ENCODE measurements around the gene C1QTNF12. TPM values are rescaled to one million over a fixed set of nuclear protein-coding genes. Genes with fewer than 3 reads are reported as not detected.
A peak's percentile ranks its signal among the peaks of the same experiment; 100 is the strongest.

C1QTNF12 gene
- total and polyA plus RNA-seq, 4 donors = 1.2 to 3.0 (median 2.0) TPM

- H3K27me3 ChIP-seq (ENCODE audit: control insufficient read depth in 3 of 3, insufficient read depth in 3 of 3, low read length in 2 of 3) = peaks cover 0 to 6% (median 0%) of the 10 kb centered on the region in 3 donors
- H3K9ac ChIP-seq (ENCODE audit: insufficient read depth in 1 of 2, low read length in 2 of 2) = no peak overlapping the region
- no peak for DNase-seq
- H3K27ac ChIP-seq (ENCODE audit: low read depth in 1 of 2, low read length in 1 of 2) = no peak overlapping the region
- peaks cover 0 to 2% (median 0%) of the 10 kb centered on the region in 5 donors for H3K4me1 ChIP-seq (ENCODE audit: control insufficient read depth in 5 of 5, insufficient read depth in 5 of 5, low read length in 5 of 5)
- no peak for ATAC-seq (ENCODE audit: insufficient read depth, low FRiP score)
- H3K9me3 ChIP-seq (ENCODE audit: control insufficient read depth in 4 of 4, insufficient read depth in 3 of 4, low read length in 3 of 4) = no peaks in the 10 kb centered on the region
- H3K4me3 ChIP-seq = no peak overlapping the region
- 53 to 59% methylated on average over 15 of the region's 15 CpGs for WGBS, 2 donors
- H3K36me3 ChIP-seq (ENCODE audit: control insufficient read depth in 4 of 4, insufficient read depth in 4 of 4, low read length in 4 of 4) = peaks cover 0 to 12% (median 0%) of the 10 kb centered on the region in 4 donors
- TF ChIP-seq CTCF (IDR thresholded peaks at IDR 0.05; ENCODE audit: control extremely low read depth, extremely low read depth) = peak; percentile 7
Observed at GRCh38 chr1:1290238-1290731, 43.8 kb upstream of the C1QTNF12 start.

- DNase-seq (no peak), ATAC-seq (ENCODE audit: insufficient read depth, low FRiP score) (no peak)
- Histone ChIP-seq H3K36me3 (ENCODE audit: control insufficient read depth in 4 of 4, insufficient read depth in 4 of 4, low read length in 4 of 4) (no peaks in the 10 kb centered on the region), H3K9ac (ENCODE audit: insufficient read depth in 1 of 2, low read length in 2 of 2) (no peak overlapping the region), H3K27ac (ENCODE audit: low read depth in 1 of 2, low read length in 1 of 2) (no peak overlapping the region), H3K4me1 (ENCODE audit: control insufficient read depth in 5 of 5, insufficient read depth in 5 of 5, low read length in 5 of 5) (peaks cover 0 to 2% (median 0%) of the 10 kb centered on the region in 5 donors), H3K27me3 (ENCODE audit: control insufficient read depth in 3 of 3, insufficient read depth in 3 of 3, low read length in 2 of 3) (peaks cover 0 to 6% (median 0%) of the 10 kb centered on the region in 3 donors), H3K4me3 (no peak overlapping the region), H3K9me3 (ENCODE audit: control insufficient read depth in 4 of 4, insufficient read depth in 3 of 4, low read length in 3 of 4) (peaks cover 0 to 2% (median 0%) of the 10 kb centered on the region in 4 donors)
- no peak for TF ChIP-seq CTCF (IDR thresholded peaks at IDR 0.05; ENCODE audit: control extremely low read depth, extremely low read depth)
- WGBS, 2 donors = 78 to 86% methylated on average over 42 to 46 of the region's 46 CpGs
Observed at GRCh38 chr1:1287288-1288110, 41.0 kb upstream of the C1QTNF12 start.

GRCh38 chr1:1286313-1287261, 40.1 kb upstream of the C1QTNF12 start:
- no peak for DNase-seq
- no peak overlapping the region for H3K4me3 ChIP-seq

More at GRCh38 chr1:1286313-1287261, 40.1 kb upstream of the C1QTNF12 start:
- H3K9me3 ChIP-seq (ENCODE audit: control insufficient read depth in 4 of 4, insufficient read depth in 3 of 4, low read length in 3 of 4) = peaks cover 0 to 2% (median 0%) of the 10 kb centered on the region in 4 donors
- H3K4me1 ChIP-seq (ENCODE audit: control insufficient read depth in 5 of 5, insufficient read depth in 5 of 5, low read length in 5 of 5) = peaks cover 0 to 2% (median 0%) of the 10 kb centered on the region in 5 donors
- no peak for ATAC-seq (ENCODE audit: insufficient read depth, low FRiP score)
- no peak for TF ChIP-seq CTCF (IDR thresholded peaks at IDR 0.05; ENCODE audit: control extremely low read depth, extremely low read depth)
- no peak overlapping the region for H3K9ac ChIP-seq (ENCODE audit: insufficient read depth in 1 of 2, low read length in 2 of 2)
- H3K36me3 ChIP-seq (ENCODE audit: control insufficient read depth in 4 of 4, insufficient read depth in 4 of 4, low read length in 4 of 4) = no peaks in the 10 kb centered on the region
- no peak overlapping the region for H3K27ac ChIP-seq (ENCODE audit: low read depth in 1 of 2, low read length in 1 of 2)
- peaks cover 0 to 6% (median 0%) of the 10 kb centered on the region in 3 donors for H3K27me3 ChIP-seq (ENCODE audit: control insufficient read depth in 3 of 3, insufficient read depth in 3 of 3, low read length in 2 of 3)
- 62 to 70% methylated on average over 35 to 50 of the region's 50 CpGs for WGBS, 2 donors

Data from lung (tissue), 12 donors.